HG03045 (cell line): ENCODE results near the gene KRT26.

Experiments
- ATAC-seq: cut with Tn5 transposase; IDR thresholded peaks from one replicate; pipeline ENCODE4 v1.9.1; 2021; ENCODE audit warnings: mild to moderate bottlenecking, moderate library complexity; ENCODE audit not compliant: unreplicated experiment

The KRT26 gene

DNA sequence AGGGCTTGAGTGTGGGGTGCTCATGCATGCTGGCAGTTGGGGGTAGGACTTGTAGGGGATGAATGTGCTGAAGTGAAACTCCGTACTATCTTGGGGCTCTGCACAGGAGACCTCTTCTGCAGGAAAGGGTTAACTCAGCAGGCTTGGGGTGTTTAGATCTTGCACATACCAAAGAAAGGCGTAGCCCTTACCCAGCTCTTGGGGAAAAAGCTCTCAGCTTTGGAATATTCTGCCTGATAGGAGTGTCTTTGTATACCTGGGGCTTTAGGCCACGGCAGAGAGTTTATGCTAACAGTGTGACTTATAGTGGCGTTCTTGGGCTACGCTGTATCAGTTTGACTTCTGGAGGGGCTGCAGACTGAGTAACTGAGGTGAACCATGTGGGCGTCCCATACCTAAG, 38.0 kb downstream of the KRT26 start:
- no peak for ATAC-seq

- no peak for ATAC-seq
Measured at GRCh38 chr17:40730970-40731369, 41.0 kb downstream of the KRT26 start.

DNA sequence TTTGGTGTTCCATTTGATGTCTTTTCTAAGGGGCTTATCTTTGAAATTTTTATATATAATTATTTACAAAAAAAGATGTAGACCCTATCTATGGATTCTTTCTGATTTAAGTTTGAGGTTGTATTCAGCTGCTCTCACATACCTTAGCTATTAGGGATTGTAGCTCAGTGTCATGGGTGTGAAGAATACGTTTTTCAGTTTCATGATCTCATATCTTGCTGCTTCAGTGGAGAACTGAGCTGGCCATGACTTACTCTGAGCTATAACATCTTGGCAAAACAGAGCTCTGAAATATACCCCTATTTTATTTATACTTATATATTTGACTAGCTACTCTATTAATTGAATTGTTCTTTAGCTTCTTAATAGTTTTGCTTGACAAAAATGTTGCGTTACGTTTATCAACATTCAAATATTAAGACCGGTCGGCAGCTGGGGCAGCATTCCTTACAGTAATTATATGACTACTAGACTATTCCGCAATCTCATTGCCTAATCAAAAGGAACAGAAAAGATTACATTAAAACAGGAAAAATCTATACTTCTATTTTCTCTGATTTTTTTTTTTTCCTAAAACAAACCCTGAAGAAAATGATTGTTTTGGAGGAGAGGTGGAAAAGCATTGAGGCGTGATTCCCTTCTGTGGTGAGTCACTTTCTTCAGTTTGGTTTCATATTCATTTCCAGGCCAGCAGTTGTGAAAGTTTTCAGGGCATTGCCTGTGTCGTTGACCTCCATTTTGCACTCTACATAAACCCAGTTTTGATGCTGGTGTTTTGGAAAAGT, 44.4 kb downstream of the KRT26 start:
- ATAC-seq = no peak

DNA sequence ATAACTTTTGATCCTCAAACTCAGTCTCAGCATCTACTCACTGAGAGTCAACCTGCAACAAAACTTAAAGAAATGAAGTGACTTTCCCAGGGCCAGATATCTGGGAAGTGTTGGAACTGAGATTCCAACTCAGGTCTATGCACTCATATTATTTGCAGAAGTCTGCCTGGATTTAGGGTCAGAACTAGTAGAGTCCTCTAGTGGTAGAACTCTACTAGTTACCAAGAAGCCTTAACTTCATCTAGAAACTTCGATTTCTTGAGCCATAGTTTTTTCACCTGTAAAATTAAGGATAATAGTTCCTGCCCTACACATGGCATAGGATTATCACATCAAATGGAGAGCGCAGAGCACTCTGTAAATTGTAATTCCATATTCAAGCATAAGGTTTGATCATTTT, 45.1 kb downstream of the KRT26 start:
- no peak for ATAC-seq

- no peak for ATAC-seq
Measured at GRCh38 chr17:40724656-40725055, 47.3 kb downstream of the KRT26 start.

DNA sequence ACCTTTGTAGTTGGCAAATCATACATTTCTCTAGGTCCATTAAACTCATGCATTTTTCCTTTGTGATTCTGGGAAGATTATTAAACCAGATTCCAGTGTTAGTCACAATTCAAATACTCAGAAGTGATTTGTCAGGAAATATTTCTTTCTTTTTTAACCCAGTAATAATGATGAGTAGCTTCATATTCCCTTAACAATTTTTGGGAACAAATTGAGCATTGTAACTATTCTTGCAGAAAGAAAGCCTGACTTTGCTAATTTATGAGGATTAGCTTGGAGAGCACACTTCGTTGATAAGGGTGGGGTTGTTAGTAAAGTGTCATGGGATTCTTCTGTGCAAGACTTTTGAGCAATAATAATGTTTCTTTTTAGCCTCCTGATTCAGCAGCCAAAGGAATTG, 49.8 kb downstream of the KRT26 start:
- no peak for ATAC-seq

DNA sequence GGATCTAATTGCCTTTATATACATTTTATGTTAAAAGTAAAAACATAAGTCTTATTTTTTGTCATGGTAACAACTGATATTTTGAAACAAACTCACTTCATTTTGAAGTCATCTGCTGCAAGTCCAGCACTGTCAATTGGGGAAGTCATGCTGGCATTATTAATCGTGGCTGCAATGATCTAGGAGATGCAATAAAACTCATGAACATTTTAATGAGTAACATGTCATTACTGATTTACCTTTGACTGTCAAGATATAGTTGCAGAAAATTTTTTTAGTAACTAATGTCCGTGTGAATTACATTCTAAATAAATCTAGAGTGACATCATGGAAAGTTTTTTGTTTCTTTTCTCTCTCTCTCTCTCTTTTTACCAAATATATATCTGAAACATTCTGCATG, 51.1 kb downstream of the KRT26 start:
- no peak for ATAC-seq

DNA sequence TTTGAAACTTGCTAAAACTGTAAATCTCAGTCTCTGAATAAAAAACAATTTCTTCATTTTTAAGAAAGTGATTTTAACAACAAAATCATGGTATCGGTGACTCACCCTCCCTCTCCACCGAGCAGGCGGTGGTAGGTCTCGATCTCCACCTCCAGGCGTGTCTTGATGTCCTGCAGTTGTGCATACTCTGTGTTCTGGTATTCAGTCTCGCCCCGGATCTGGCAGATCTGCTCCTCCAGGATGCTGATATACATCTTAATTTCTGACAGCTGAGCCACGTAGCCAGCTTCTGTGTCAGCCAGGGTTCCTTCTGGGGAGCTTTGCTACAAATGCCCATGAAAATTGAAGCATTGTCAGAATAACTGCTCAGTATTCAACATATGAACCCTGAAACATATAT, 53.1 kb downstream of the KRT26 start:
- no peak for ATAC-seq

- ATAC-seq = no peak
Measured at GRCh38 chr17:40717776-40718175, 54.2 kb downstream of the KRT26 start.
